SK-N-SH treated with all-trans-retinoic acid at 6 μM for 48 hours (cell line): ENCODE data around the gene PSTPIP2.

Experiments
- ATAC-seq: fragments of 200-7000 bp; cut with Tn5 transposase; 3 replicates; pipeline ENCODE4 v1.9.1; 2020; ENCODE audit warnings: mild to moderate bottlenecking, moderate library complexity
- ARNTL ChIP-seq: fragments of 450-650 bp; formaldehyde crosslinking; IDR thresholded peaks from 2 replicates; pipeline ENCODE4 v1.5.0; 2020; ENCODE audit warnings: low read depth, mild to moderate bottlenecking, moderate library complexity, borderline replicate concordance
- BACH2 ChIP-seq: fragments of 250-450 bp; sonication (Bioruptor Pico); IDR thresholded peaks from 2 replicates; pipeline ENCODE4 v1.9.0; 2021; ENCODE audit warnings: mild to moderate bottlenecking, borderline replicate concordance
- CSDC2 ChIP-seq: fragments of 250-450 bp; sonication (Bioruptor Pico); IDR thresholded peaks from 2 replicates; pipeline ENCODE4 v1.5.0; 2020; ENCODE audit warnings: mild to moderate bottlenecking, moderate library complexity
- CSRNP3 ChIP-seq: fragments of 250-450 bp; sonication (Bioruptor Pico); IDR thresholded peaks from 2 replicates; pipeline ENCODE4 v1.5.1; 2021; ENCODE audit warnings: mild to moderate bottlenecking, moderate library complexity
- ESRRG ChIP-seq: fragments of 250-450 bp; sonication (Bioruptor Pico); IDR thresholded peaks from 2 replicates; pipeline ENCODE4 v1.6.1; 2021; ENCODE audit warnings: mild to moderate bottlenecking
- GLIS3 ChIP-seq: fragments of 250-450 bp; sonication (Bioruptor Pico); IDR thresholded peaks from 2 replicates; pipeline ENCODE4 v1.5.0; 2020; ENCODE audit warnings: mild to moderate bottlenecking, moderate library complexity
- OSR1 ChIP-seq: fragments of 250-450 bp; sonication (Bioruptor Pico); IDR thresholded peaks from 2 replicates; pipeline ENCODE4 v1.8.0; 2022; ENCODE audit warnings: moderate library complexity, mild to moderate bottlenecking, inconsistent platforms
- POU6F1 ChIP-seq: fragments of 250-450 bp; sonication (Bioruptor Pico); IDR thresholded peaks from 2 replicates; pipeline ENCODE4 v1.8.0; 2021; ENCODE audit warnings: low read depth, mild to moderate bottlenecking, moderate library complexity, borderline replicate concordance
- PPARA ChIP-seq: fragments of 250-450 bp; sonication (Bioruptor Pico); IDR thresholded peaks from 2 replicates; pipeline ENCODE4 v1.5.0; 2020; ENCODE audit warnings: mild to moderate bottlenecking, borderline replicate concordance
- RARB ChIP-seq: fragments of 250-450 bp; sonication (Bioruptor Pico); IDR thresholded peaks from 2 replicates; pipeline ENCODE4 v1.8.0; 2021; ENCODE audit warnings: mild to moderate bottlenecking, moderate library complexity
- SNAI2 ChIP-seq: fragments of 250-450 bp; sonication (Bioruptor Pico); IDR thresholded peaks from 2 replicates; pipeline ENCODE4 v1.5.0; 2020; ENCODE audit warnings: mild to moderate bottlenecking, moderate library complexity
- TCF4 ChIP-seq: fragments of 250-450 bp; sonication (Bioruptor Pico); IDR thresholded peaks from 2 replicates; pipeline ENCODE4 v1.8.0; 2021; ENCODE audit warnings: mild to moderate bottlenecking, moderate library complexity, borderline replicate concordance
- TOX ChIP-seq: fragments of 250-450 bp; sonication (Bioruptor Pico); IDR thresholded peaks from 2 replicates; pipeline ENCODE4 v1.8.0; 2021; ENCODE audit warnings: mild to moderate bottlenecking, moderate library complexity, borderline replicate concordance
- TSHZ2 ChIP-seq: fragments of 250-450 bp; sonication (Bioruptor Pico); IDR thresholded peaks from 2 replicates; pipeline ENCODE4 v1.5.0; 2020; ENCODE audit warnings: mild to moderate bottlenecking, moderate library complexity
- ZC3H10 ChIP-seq: fragments of 250-450 bp; sonication (Bioruptor Pico); IDR thresholded peaks from 2 replicates; pipeline ENCODE4 v1.5.1; 2021; ENCODE audit warnings: mild to moderate bottlenecking, moderate library complexity
- ZFP3 ChIP-seq: fragments of 250-450 bp; sonication (Bioruptor Pico); IDR thresholded peaks from 2 replicates; pipeline ENCODE4 v1.5.0; 2020; ENCODE audit warnings: mild to moderate bottlenecking, moderate library complexity
- ZNF565 ChIP-seq: fragments of 450-650 bp; formaldehyde crosslinking; conservative IDR thresholded peaks from 2 replicates; pipeline ENCODE4 v1.5.0; 2020; ENCODE audit warnings: low read depth, mild to moderate bottlenecking, moderate library complexity
- ZNF8 ChIP-seq: fragments of 450-650 bp; formaldehyde crosslinking; IDR thresholded peaks from 2 replicates; pipeline ENCODE4 v1.5.0; 2020; ENCODE audit warnings: mild to moderate bottlenecking, moderate library complexity
- TF ChIP-seq, protein P1 (sequence below): fragments of 250-450 bp; sonication (Bioruptor Pico); IDR thresholded peaks from 2 replicates; pipeline ENCODE4 v1.8.0; 2020; ENCODE audit warnings: mild to moderate bottlenecking, moderate library complexity, borderline replicate concordance

PSTPIP2 gene

DNA sequence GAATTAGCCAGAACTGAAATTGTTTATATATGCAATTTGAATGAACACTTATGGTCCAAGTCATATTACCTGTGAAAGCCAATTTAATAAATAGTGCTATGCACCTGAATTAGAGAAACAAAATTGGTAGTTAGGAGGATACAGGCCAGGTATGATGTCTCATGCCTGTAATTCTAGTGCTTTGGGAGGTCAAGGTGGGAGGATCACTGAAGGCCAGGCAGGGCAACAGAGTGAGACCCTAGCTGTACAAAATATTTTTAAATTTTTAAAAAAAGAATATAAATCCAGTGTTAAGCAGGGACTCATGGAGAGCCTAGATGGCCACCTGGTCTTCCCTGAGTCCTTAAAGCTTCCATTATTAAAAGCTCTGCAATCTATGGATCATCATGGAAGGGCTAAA lies 7.3 kb upstream of the PSTPIP2 start:
- TF ChIP-seq, protein P1, sequence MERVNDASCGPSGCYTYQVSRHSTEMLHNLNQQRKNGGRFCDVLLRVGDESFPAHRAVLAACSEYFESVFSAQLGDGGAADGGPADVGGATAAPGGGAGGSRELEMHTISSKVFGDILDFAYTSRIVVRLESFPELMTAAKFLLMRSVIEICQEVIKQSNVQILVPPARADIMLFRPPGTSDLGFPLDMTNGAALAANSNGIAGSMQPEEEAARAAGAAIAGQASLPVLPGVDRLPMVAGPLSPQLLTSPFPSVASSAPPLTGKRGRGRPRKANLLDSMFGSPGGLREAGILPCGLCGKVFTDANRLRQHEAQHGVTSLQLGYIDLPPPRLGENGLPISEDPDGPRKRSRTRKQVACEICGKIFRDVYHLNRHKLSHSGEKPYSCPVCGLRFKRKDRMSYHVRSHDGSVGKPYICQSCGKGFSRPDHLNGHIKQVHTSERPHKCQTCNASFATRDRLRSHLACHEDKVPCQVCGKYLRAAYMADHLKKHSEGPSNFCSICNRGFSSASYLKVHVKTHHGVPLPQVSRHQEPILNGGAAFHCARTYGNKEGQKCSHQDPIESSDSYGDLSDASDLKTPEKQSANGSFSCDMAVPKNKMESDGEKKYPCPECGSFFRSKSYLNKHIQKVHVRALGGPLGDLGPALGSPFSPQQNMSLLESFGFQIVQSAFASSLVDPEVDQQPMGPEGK (CRISPR knock-in tag), result no peak
- TF ChIP-seq ESRRG (CRISPR knock-in tag) (no peak), CSDC2 (CRISPR knock-in tag) (no peak), RARB (no peak), OSR1 (CRISPR knock-in tag) (no peak)
- ATAC-seq, result no peak

DNA sequence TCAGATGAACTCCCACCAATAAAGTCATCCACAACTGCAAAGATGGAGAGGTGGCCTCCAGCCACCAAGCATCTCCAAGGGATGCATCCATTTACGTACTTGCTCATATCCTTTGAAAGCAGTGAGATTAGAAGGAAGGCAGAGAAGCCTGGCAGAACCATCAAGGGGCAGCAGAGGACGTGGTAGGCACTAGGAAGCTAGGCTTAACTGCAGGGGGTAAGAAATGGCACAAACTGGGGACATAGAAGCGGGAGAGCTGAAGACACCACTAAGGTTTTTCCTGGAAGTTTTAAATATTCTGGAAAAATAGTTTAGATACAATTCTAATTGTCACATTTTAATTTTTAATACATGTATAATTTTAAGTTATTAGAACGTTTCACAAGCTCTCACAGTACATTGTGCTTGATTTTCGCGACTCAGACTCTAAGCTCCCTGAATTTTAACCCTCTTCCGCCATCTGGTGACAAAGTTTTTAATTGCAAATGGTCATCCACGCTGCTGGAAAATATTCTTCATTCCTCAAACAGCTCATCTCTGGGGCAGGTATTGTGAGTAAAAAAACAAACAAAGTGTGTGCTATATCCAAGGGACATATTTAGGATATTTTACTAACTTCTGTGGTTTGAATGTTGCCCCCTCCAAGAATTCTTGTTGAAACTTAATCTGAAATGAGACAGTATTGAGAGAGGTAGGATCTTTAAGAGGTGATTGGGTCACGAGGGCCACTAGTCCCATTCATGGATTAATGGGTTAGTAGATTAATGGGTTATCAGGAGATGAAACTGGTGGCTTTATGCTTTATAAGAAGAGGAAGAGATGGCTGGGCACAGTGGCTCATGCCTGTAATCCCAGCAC lies 1.6 kb upstream of the PSTPIP2 start:
- peak; percentile 62 for ATAC-seq
- TF ChIP-seq ZC3H10 (no peak), SNAI2 (CRISPR knock-in tag) (no peak), ARNTL (CRISPR knock-in tag) (no peak), ZFP3 (CRISPR knock-in tag) (no peak), BACH2 (no peak), TOX (CRISPR knock-in tag) (no peak)
- TF ChIP-seq, all 23 proteins: peak for 0

GRCh38 chr18:46072959-46073358 lies 899 bp upstream of the PSTPIP2 start:
- no peak for ATAC-seq
- no peak for TF ChIP-seq TOX (CRISPR knock-in tag)
- TF ChIP-seq, protein P1 (CRISPR knock-in tag), result no peak
- no peak for TF ChIP-seq TSHZ2 (CRISPR knock-in tag)
- no peak for TF ChIP-seq SNAI2 (CRISPR knock-in tag)
- no peak for TF ChIP-seq GLIS3
- no peak for TF ChIP-seq RARB
- no peak for TF ChIP-seq ZFP3 (CRISPR knock-in tag)
- TF ChIP-seq ZNF8 (CRISPR knock-in tag), result no peak
- TF ChIP-seq PPARA (CRISPR knock-in tag), result no peak
- no peak for TF ChIP-seq BACH2
- no peak for TF ChIP-seq OSR1 (CRISPR knock-in tag)
- TF ChIP-seq POU6F1 (CRISPR knock-in tag), result no peak
- TF ChIP-seq CSDC2 (CRISPR knock-in tag), result no peak
- TF ChIP-seq ZNF565, result no peak
- TF ChIP-seq TCF4, result no peak
- TF ChIP-seq ZC3H10, result no peak
- no peak for TF ChIP-seq CSRNP3 (CRISPR knock-in tag)
- TF ChIP-seq ESRRG (CRISPR knock-in tag), result no peak
